Ovary (tissue), 3 donors: ENCODE results near the gene ZRSR2.

ENCODE experiments used
- CTCF ChIP-seq, 3 donors: fragments of 450-650 bp in 2 of 3; fragments of 200-600 bp in 1 of 3; IDR thresholded peaks; one replicate each; pipeline versions ENCODE4 v1.5.1 to v1.8.0; 2016 to 2022; ENCODE audit warnings: antibody characterized with exemption in 3 of 3, mild to moderate bottlenecking in 1 of 3
- POLR2A ChIP-seq: fragments of 450-650 bp; IDR thresholded peaks from one replicate; pipeline ENCODE4 v1.6.1; 2017; ENCODE audit warnings: antibody characterized with exemption, mild to moderate bottlenecking, moderate library complexity
- donor health status: DM: no; HTN: no; CAD: no.

GRCh38 chrX:15855568-15856221, 65.4 kb downstream of the ZRSR2 start:
- TF ChIP-seq CTCF (IDR thresholded peaks at IDR 0.05) (no peak), POLR2A (no peak)
